CD4-positive, alpha-beta T cell treated with Interleukin-4 for 1 hour (primary cell): ENCODE measurements around the gene FAM237A.

Source experiments
- DNase-seq, 2 donors: peaks; one replicate each; pipeline ENCODE4 v3.0.0-alpha.2; 2020 to 2022

Gene FAM237A

DNA sequence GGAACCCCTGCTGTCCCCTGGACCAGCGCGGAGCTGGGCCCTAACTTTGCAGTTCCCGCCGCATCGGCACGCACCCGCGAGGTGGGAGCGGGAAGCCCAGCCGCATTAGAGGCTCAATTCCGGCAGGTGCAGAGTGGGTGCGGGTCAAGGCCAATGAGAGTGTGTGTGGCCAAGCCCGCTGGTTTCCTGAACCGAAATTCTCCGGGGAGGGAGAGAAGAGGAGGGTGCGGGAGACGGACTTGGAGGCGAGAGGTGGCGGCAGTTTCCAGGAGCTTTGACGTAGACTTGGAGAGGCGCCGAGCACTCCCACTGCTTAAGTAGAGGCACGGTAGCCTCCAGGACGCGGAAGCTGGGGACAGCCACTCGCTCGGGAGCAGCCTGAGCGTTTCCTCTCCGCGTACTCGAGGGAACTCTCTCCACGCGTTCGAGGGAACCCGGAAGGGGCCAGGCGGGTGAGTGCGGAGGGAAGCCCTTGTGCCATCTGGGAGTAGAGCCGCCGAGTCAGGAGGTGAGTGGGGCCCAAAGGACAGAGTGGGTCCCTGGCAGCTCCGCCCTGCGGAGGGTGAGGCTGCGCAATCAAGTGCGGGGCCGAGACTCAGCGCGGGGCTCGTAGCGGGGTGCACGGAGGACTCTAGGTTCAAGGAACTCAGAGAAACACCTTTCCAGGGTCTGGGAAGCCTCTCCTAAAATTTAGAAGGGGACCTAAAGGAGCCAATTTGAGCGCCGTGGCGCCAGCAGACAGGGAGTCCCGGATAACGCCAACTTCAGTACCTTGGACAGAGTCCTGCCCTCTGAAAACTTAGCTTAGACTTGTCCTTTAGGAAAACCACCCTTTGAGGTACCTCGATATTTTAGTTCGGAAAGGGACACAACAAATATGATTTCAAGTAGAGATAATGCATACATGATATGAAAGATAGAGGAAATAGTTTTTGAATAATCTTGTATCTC is at the start of gene FAM237A:
TSS of gene FAM237A (plus strand) at position 413 of the 951 bp plus-strand sequence. CDS start 1,750 bp downstream, outside the sequence.
- no peak for DNase-seq

DNA sequence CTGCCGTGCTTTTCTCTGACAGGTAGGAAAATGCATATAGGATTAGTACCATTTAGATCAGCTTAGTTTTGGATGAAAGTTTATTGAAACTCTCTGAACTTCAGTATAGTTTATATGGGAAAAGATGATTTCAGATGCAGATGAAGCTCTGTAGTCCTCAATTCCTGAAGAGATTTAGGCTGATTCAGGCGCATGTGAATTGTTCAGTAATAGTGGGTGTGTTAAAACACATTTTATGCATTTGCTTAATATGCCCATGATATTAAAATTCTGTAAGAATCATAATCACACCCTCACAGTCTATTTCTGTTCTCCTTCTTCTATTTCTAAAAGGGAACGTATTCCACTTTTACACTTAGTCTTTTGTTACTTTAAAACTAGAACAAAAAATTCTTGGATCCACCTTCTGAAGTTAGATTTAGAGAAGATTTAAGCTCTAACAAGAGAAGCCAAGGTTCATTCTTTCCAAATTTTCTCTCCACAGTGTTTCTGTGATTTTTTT is 44.5 kb upstream of the FAM237A start:
- no peak for DNase-seq

DNA sequence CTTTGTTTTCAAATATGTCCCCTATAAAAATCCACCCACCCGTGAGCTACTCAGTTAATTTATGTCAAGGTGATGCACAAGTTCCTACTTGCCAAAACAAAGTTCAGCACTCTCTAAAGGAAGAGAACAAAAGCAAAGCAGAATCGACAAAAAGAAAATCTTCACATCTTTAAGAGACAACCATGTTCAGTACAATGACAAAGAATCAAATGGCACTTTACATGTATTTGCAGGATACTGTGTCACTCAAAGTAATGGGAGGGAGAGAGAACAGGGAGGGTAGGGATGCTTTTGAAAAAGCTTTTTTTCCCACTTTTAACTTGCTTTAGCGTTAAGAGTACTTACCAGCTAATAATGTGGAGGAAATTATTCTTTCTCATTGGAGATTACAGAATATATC is 39.0 kb upstream of the FAM237A start:
- DNase-seq = no peak

DNA sequence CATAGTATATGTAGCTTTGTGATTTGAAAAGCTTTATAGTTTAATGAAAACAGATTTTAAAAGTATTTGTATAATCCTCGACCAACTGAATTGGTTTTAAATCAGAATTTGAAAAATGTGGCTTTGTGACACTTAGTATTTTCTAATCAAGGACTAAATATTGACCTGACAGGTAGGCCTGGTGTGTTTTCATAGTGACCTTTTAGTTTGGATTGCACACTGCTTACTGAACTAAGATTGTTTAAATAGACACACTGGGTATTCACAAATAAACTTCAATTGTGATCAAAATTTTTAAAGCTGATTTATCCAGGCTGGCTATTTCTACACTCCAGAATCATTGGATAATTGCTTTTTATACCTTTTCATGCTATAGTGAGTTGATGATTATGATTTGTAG is 31.8 kb upstream of the FAM237A start:
- no peak for DNase-seq

DNA sequence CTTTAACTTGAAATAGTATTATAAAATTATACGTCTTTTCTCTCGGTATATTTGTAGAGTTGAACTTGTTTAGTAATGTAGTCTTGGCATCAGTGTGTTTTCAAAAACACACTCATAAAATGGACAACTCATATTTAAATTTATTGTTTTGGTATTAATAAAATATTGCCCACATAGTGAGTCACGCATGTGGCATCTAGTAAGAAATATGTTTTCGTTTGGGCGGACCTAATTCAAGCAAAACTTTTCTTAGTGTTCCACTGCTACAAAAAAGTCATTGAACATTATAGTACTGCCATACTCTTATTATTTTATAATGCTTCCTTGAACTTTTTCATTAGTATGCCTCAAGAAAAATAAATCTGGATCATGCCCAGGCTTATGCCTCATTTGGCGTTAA is 31.1 kb upstream of the FAM237A start:
- no peak for DNase-seq

DNA sequence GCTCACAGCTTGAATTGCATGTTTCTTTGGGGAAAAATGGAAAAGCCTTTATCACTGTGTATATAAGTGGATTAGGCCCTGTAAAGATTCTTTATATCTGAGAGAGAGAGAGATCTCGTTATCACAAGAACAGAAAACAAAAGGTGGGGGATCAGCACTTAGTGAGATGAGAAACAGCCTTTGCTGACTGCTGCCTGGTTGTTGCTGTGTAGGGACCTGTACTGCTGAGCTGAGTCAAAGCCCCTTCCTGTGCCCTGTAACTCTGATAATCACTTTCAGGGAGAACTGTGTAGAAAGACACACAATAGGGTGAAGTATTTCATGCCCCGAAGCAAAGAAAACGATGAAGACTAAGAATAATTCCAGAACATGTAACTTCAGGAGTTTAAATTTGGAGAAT is 30.6 kb upstream of the FAM237A start:
- no peak for DNase-seq

DNA sequence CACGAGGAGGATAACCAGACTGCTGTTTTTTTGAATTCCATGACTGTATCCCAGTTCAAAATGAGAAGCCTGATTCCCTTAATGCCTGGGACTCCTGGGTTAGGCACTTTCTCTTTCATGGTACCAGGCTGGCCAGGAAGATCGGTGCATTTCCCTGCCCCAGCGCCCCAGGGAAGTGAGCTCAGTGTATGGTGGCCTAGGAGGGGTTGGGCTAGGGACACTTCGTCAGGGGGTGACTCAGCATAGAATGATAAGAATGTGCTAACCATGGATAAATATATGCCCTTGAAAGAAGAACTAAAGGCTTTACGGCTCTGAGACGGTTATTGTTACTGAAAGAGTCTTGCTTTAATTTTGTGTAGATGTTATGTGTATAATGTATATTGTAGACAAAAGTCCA is 27.5 kb upstream of the FAM237A start:
- DNase-seq = no peak

DNA sequence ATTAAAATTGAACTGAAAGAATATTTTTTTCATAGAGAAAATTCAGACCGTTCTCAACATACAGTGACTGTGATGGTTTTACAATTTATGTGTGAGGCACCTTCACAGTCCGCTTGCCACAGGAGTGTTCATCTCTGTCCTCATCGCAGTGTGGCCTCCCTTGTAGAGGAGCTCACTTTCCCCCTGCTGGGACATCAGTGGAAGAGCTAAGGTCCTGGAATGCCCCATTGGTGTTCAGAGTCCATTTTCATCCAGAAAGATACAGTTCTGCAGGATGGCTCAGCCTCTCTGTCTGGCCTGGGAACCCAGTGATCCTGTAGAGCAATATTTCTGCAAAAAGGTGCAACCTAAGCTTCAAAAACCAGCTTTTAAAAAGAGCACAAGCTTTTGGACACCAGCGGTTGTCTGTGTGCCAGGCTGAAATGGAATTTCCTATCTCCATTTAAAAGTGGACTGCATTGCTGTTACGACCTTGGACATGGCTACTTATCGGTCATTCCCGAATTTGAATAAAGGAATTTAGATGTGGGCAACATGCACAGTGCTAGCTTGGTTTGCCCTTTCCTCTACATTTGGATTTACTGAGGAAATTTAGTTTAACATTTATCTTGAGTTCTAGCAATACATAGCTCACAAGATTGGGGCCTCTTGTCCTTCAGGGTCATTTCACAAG is 26.7 kb upstream of the FAM237A start:
- DNase-seq = no peak

DNA sequence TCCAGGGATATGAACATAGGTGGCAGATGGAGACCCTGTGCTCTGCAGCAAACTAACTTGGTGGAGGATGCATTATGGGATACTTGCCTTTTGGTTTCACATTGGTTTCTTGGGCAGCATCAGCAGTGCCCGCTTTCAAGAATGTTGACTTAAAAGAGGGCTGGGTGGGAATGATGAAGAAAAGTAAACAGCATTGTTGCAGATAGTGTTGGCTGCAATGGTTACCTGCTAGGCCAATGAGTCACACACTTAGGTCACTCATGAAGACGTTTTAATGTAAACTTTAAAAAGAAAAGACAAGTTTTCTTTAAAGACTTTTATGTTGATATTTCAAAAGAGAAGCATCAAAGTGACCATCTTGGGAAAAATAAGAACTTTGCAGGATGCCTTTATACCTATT is 26.1 kb upstream of the FAM237A start:
- DNase-seq = no peak

DNA sequence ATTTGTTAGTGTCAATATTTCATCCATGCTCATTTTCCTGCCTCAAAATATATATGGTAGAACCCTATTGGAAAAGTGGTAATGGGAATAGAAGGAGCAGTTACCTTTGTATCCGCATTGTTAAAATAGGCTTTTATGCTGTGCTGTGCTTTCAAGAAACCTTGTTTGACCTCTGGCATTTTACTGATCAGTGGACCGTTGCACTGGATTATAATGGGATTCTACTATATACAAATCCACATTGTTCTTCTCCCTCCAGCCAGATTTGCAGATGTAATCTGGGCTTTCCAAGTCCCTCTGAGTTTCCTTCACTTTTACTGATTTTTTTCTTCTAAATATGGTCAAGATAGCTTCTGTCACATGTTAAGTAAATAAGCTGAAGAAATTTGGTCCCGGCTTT is 23.3 kb upstream of the FAM237A start:
- DNase-seq = no peak

DNA sequence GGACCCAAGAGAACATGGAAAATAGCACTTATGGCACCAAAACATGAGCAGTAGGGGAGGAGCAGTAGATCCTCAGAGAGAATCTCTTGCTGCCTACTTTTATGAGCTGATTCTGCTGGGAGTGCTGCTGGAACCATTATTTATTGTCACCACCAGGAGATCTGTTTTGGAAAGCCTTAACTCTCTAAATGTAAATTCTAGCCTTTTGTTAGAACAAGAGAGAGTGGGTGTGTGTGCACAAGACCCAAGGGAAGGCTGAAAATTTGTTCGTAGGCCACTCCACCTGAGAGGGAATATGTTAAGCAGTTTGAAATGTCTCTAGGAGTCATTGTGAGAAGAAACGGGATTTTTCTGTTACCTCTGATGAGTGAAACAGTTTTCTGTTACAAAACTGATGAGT is 16.2 kb upstream of the FAM237A start:
- no peak for DNase-seq

DNA sequence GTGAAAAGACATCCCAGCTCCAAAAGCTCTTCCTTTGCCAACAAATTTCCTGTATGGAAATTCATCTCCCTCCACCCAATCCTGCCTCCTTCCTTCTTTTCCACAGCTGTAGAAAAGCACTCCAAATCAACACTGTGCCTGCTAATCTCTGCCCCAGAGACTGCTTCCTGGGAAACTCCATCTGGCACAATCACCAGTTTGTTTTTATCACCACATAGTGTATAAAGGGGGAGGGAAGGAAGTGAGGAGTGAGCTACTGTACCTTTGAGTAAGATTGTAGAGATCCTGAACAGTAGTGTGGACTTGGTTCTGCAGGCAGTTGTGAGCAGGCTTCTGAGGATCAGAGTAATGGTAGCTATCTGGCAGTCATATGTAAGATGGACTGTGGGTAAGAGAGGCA is 14.7 kb upstream of the FAM237A start:
- no peak for DNase-seq

DNA sequence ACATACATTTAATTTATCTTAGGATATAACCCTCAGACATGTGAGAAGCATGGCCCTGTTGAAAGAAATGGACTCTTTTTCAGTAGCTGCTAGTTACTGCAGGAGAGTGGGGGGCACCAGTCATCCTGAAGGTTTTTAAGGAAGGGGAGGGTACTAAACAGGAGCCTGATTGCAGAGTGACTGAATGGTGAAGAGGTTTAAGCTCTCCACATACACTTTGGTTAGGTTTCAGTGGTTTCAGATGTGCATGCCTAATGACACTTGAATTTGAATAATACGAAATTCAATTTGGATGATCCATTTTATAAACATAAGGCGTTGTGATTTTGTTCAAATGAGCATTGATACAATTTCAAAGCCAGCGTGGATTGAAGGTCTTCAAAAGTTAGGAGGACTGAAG is 10.9 kb upstream of the FAM237A start:
- no peak for DNase-seq

DNA sequence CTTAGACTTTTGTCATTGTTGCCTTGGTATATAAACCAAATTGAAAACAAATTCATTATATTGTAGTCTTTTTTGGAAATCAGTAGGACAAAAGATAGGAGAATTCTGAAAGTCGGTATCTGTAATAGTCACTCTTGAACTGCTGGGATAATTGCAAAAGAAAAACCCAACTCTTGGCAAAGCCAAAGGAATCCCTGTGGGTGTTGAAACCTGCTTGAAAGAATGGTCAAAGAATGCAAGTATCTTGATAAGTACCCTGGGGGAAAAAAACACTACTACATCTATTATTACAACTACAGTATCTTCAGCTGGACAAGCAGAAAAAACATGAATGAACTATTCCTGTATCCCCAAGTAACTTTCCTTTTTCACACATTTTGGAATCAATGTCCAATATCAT is 7.3 kb upstream of the FAM237A start:
- DNase-seq = no peak

DNA sequence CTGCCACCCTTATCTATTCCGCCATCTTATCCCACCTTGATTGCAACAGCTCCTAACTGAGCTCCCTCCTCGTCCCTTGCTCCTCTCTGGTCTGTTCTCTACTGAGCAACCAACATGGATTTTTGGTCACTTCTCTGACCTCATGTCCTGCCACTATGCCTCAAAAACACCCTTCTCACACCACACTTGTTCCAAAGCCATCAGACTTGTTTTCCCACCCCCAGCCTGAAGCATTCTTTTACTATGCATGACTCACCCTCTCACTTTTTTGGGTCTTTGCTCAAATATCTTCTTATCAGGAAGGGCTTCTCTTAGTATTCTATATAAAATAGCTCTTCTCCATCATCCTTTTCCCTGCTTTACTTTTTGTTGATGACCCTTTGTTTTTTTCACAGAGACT is 2.7 kb upstream of the FAM237A start:
- DNase-seq = no peak

DNA sequence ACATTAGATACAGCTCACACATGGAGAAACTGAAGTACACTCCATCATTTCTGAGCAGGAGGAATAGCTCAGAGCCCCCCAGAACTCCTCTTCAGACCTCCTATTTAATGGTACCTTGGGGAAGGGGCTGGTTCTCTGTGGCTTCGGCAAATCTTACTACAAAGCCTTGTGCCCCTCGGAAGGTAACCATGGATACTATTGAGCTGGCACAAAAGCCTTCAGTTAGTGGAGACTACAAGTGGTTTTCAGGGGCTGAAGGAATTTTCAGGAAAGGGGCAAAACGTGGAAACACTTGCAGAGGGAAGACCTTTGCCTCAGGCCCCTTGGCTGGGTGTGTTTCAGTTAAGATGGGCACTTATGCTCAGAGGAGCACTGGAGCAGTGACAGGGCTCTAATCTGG is 1.1 kb upstream of the FAM237A start:
- DNase-seq = no peak

DNA sequence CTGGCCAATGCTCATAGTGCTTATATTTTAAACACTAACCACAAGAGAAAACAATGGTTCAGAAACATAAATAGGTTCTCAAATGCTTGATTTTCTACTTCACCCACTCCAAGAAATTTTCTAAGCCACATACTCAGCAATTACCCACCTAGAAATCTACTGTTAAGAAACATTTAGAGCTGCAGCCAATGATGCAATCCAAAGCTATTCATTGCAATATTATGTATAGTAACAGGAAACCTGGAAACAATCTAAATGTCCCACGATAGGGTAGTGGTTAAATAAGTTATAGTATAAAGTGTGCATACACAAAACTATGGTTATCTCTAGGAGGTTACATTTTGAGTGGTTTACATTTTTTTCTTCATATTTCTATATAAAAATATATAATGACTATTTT is 5.7 kb downstream of the FAM237A start:
- DNase-seq = no peak

DNA sequence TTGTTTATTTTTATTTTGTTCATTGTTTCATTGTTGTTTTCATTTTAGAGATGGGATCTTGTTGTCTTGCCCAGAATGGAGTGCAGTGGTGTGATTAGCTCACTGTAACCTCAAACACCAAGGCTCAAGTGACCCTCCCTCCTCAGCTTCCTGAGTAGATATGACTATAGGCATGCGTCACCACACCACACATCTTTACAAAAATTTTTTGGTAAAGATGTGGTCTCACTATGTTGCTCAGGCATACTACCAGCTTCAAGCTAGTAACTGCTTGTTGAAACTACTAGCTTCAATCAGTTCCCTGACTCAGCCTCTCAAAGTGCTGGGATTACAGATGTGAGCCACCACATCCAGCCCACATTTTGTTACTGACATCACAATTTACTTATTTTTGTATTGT is 14.8 kb downstream of the FAM237A start:
- no peak for DNase-seq

DNA sequence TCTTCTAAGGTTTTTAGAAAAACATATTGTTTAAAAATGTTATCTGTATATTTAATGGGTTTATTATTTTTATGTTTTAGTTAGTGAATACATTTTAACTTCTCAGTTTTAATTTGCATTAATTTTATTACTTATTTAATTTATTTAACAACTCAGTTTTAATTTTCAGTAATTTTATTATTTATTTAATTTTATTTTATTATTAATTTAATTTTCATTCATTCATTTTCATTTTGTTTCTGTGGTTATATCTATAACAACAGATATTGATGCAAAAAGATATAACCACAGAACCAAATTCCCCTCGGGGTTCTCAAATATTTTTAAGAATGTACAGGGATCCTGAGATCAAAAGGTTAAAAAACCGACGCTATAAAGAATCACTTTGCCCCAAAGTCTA is 23.0 kb downstream of the FAM237A start:
- no peak for DNase-seq

DNA sequence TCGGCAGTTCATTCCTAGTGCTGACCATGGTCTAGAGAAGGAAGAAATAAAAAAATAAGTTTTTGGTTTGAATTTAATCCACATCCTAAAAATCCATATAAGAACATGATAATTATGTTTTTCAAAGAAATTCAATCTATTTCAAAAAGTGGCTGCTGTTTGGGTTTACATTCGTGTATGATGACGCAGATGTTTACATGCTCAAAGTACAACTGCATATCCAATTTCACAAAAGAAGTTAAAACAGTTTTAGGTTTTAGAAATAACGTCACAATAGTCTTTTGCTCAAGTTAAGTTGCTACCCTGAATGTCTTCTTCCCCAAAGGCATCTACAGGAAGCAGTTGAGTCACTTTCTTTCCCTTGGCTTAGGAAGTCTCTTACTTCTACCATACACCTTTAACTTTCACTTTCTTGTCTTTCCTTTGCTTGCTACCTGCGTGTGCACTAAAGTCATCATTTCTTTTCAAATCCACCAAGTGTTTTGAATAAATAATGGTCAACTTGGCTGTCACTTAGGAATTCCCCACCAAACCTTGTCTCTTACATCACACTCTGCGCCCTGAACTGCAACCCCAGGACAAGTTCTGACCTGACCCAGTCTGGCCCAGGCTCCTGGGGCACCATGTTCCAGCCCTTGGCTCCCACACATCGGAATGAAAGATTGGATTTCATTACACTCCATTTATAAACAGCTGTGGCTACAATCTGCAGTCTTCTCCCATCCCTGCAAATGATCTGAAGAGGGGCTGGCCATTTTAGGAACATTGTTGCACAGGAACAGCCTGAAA is 28.4 kb downstream of the FAM237A start:
- no peak for DNase-seq

DNA sequence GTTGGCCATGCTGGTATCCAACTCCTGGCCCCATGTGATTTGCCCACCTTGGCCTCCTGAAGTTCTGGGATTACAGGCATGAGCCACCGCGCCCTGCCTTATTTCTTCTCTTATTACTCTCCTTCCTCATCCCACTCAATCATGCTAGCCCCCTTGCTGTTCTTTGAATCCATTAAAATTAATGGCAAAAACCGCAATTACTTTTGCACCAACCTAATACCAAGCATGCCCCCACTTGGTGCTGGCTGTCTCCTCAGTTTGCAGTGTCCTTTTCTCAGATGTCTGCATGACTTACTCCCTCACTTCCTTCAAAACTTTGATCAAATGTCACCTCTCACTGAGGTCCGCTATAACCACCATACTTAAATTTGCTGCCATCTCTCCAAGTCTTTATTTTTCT is 41.3 kb downstream of the FAM237A start:
- no peak for DNase-seq

DNA sequence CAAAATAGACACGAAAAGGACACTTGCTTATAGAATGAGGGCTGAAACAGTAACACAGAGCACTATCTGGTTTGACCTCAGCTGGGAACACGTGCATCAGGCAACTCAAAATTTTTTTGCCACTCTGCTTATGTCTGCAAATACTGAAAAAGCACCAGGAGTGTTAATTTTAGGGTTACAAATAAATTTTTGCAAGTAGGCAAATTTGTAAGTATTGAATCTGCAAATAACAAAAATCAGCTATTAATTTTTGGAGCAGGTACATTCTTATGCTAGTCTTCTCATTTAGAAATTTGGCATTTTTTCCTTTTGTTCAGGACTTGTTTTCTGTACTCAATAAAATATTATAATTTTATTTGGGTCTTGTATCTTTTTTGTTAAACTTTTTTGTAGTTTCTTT is 46.2 kb downstream of the FAM237A start:
- no peak for DNase-seq

DNA sequence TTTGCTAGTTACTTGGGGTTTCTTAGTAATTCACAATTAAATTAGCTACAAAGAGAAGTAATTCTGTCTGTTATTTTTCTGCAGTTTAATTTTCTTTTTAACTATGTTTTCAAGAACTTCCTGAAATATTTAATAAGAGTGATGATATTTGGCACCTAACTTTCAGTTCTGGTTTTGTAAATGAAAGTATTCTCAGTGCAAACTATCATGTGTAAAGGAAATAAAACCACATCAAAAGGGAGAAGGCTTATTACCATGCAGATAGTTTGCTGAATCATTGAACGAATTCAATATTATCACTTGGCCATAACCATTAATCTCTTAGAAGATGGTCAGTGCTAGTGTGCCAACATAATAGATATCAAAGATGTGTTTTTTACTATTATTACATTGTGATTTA is 46.7 kb downstream of the FAM237A start:
- DNase-seq = peak in 1 of 2 donors; percentile 23
